SH-SY5Y (cell line): Measurements from ENCODE around the gene TLE5.

Source experiments
- GATA2 ChIP-seq: IDR thresholded peaks from 2 replicates; pipeline ENCODE4 v1.6.1; 2011; ENCODE audit warnings: mild to moderate bottlenecking, low read depth, low read length
- GATA3 ChIP-seq: IDR thresholded peaks from 2 replicates; pipeline ENCODE4 v1.6.1; 2011; ENCODE audit warnings: low read depth, mild to moderate bottlenecking, low read length, moderate library complexity

The TLE5 gene

GRCh38 chr19:3058821-3059314 is 3.4 kb downstream of the TLE5 start:
- TF ChIP-seq GATA3 (no peak), GATA2 (no peak)

- no peak for TF ChIP-seq GATA2
- no peak for TF ChIP-seq GATA3
Measured at GRCh38 chr19:3058009-3058820, 4.1 kb downstream of the TLE5 start.

GRCh38 chr19:3057275-3057714 is 5.0 kb downstream of the TLE5 start:
- TF ChIP-seq GATA2, result no peak

GRCh38 chr19:3056417-3057088 is 5.7 kb downstream of the TLE5 start:
- TF ChIP-seq GATA2, result no peak
- TF ChIP-seq GATA3, result no peak

- TF ChIP-seq GATA3, result no peak
- TF ChIP-seq GATA2, result no peak
Measured at GRCh38 chr19:3055741-3056416, 6.4 kb downstream of the TLE5 start.

- TF ChIP-seq GATA3 (no peak), GATA2 (no peak)
Measured at GRCh38 chr19:3054972-3055740, 7.1 kb downstream of the TLE5 start.

- TF ChIP-seq GATA3 (no peak), GATA2 (no peak)
Measured at GRCh38 chr19:3054265-3054971, 7.9 kb downstream of the TLE5 start.

GRCh38 chr19:3053780-3054179 is 8.5 kb downstream of the TLE5 start:
- TF ChIP-seq GATA2 (no peak), GATA3 (no peak)

- TF ChIP-seq GATA2, result no peak
- TF ChIP-seq GATA3, result no peak
Measured at GRCh38 chr19:3053218-3053621, 9.1 kb downstream of the TLE5 start.

- TF ChIP-seq GATA3 (no peak), GATA2 (no peak)
Measured at GRCh38 chr19:3049089-3049488, 13.2 kb downstream of the TLE5 start.

GRCh38 chr19:3048190-3048533 is 14.1 kb downstream of the TLE5 start:
- TF ChIP-seq GATA3, result no peak
- TF ChIP-seq GATA2, result no peak

GRCh38 chr19:3047496-3048189 is 14.7 kb downstream of the TLE5 start:
- no peak for TF ChIP-seq GATA2
- TF ChIP-seq GATA3, result no peak
